ENCODE data around the gene CLEC16A. TPM values are rescaled to one million over a fixed set of nuclear protein-coding genes. Genes with fewer than 3 reads are reported as not detected.

Gene CLEC16A
- total and polyA plus RNA-seq, 9 of the 15 experiments (the other 6 are each of a cell fraction or from before 2014, with no cell fraction given), result 1.00 to 22.3 (median 10.0) TPM

GRCh38 chr16:10932959-10933710, 11.2 kb upstream of the CLEC16A start:
- Histone ChIP-seq H3K27me3 (ENCODE audit: control insufficient read depth in 2 of 2, insufficient read depth in 2 of 2, low read length in 2 of 2) (no peaks in the 10 kb centered on the region), H3K9ac (ENCODE audit: insufficient read depth in 1 of 2, low read depth in 2 of 2, low read length in 2 of 2) (no peak overlapping the region), H3K9me1 (ENCODE audit: control insufficient read depth, insufficient read depth, low read length) (no peaks in the 10 kb centered on the region), H3K4me3 (no peak overlapping the region), H3K4me2 (ENCODE audit: insufficient read depth, low read length) (no peak overlapping the region), H3K9me3 (replicated peaks; ENCODE audit: control insufficient read depth, insufficient read depth, low read depth, low read length) (no peaks in the 10 kb centered on the region), H3K4me1 (replicated peaks in 1 of 2; ENCODE audit: control insufficient read depth in 2 of 2, insufficient read depth in 2 of 2, low read length in 2 of 2) (peaks cover 0 to 9% of the 10 kb centered on the region in 2 experiments; a peak in 2 of 5 replicates), H3K27ac (ENCODE audit: extremely low read depth, low read depth, low read length) (no peak overlapping the region), H3K36me3 (ENCODE audit: control insufficient read depth, insufficient read depth, low read length) (peaks cover 45% of the 10 kb centered on the region), H2AFZ (ENCODE audit: low read depth, low read length) (no peak overlapping the region), H3K79me2 (ENCODE audit: control insufficient read depth, insufficient read depth, low read length) (peaks cover 23% of the 10 kb centered on the region; the same call in 2 of the 3 replicates), H4K20me1 (replicated peaks; ENCODE audit: control insufficient read depth, insufficient read depth, low read length) (peaks cover 33% of the 10 kb centered on the region)
- FAIRE-seq, result no peak
- no peak for DNase-seq (ENCODE audit: extremely low read depth in 1 of 4, low spot score in 3 of 4)
- TF ChIP-seq BCL6 (CRISPR knock-in tag; IDR thresholded peaks at IDR 0.05) (no peak), ZNF121 (CRISPR knock-in tag; conservative IDR thresholded peaks at IDR 0.05) (no peak), ZNF324 (CRISPR knock-in tag; IDR thresholded peaks at IDR 0.05) (no peak), POLR2A (conservative IDR thresholded peaks at IDR 0.05) (no peak), ZNF584 (CRISPR knock-in tag; IDR thresholded peaks at IDR 0.05; ENCODE audit: low read depth) (no peak), CTCFL (IDR thresholded peaks at IDR 0.05; ENCODE audit: borderline replicate concordance, insufficient read depth, low read depth, low read length, poor library complexity, severe bottlenecking) (no peak), CHCHD3 (CRISPR knock-in tag; IDR thresholded peaks at IDR 0.05) (no peak), ATF6 (CRISPR knock-in tag; IDR thresholded peaks at IDR 0.05) (no peak), ZFP36 (IDR thresholded peaks at IDR 0.05; ENCODE audit: low read depth, low read length, partially characterized antibody) (peak; percentile 77), BCOR (IDR thresholded peaks at IDR 0.05) (peak; percentile 71), HLTF (IDR thresholded peaks at IDR 0.05) (no peak), FOXO4 (CRISPR knock-in tag; IDR thresholded peaks at IDR 0.05) (no peak), ZNF707 (CRISPR knock-in tag; conservative IDR thresholded peaks at IDR 0.05) (no peak), RBM25 (IDR thresholded peaks at IDR 0.05; ENCODE audit: low read depth, low read length, severe bottlenecking) (peak; percentile 76), RBM17 (IDR thresholded peaks at IDR 0.05; ENCODE audit: borderline replicate concordance, low read depth, low read length) (no peak), DDX20 (tag; IDR thresholded peaks at IDR 0.05; ENCODE audit: low read depth) (no peak), MTA1 (IDR thresholded peaks at IDR 0.05; ENCODE audit: borderline replicate concordance) (no peak)
- intact Hi-C loops (cut with micrococcal nuclease), result no loop called here
- CTCF ChIA-PET (ENCODE audit: low intra/inter-chr PET ratio), result no interaction called here
- POLR2A ChIA-PET, result interaction anchor here (0.5 to 1.5 kb wide), 4 partner anchors 9 to 313 kb away, joined by 3 to 6 read pairs (median 4); partner anchors contain the start of gene DEXI
- in situ Hi-C loops (cut with MboI), result loop anchor here (10.0 kb wide), 1 partner anchor 678 kb away; no protein-coding TSS in a partner anchor
- no TSS peak for BruUV-seq (replicated peaks)
- WGBS (ENCODE audit: insufficient coverage, low coverage, missing lambda C conversion rate), result 83% methylated on average over 11 of the region's 11 CpGs
- ATAC-seq, result no peak

All from K562 (cell line).